ENCODE data around the gene DIDO1. TPM values are rescaled to one million over a fixed set of nuclear protein-coding genes. Genes with fewer than 3 reads are reported as not detected.

Gene DIDO1
- total RNA-seq, 2 experiments from 2014 or later = 51.9 to 54.3 TPM

DNA sequence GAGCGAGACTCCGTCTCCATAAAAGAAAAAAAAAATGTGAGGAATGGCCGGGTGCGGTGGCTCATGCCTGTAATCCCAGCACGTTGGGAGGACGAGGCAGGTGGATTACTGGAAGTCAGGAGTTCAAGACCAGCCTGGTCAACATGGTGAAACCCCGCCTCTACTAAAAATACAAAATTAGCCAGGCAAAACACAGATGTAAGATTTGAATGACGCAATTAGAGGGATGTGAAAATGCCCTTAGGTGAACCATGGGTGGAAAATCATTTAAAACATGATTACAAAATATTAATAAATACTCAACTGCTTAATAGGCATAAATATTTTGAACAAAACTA is 88.5 kb downstream of the DIDO1 start:
- H3K4me3 ChIP-seq (ENCODE audit: low read length) = no peak overlapping the region
- no peak overlapping the region for H3K27ac ChIP-seq (ENCODE audit: low read depth in 1 of 2, low read length in 2 of 2)
- CTCF ChIA-PET = no interaction called here

GRCh38 chr20:62836967-62837490 is 89.3 kb downstream of the DIDO1 start:
- peaks cover 4% of the 10 kb centered on the region for H3K4me1 ChIP-seq (ENCODE audit: insufficient read depth, low read length)
- no peaks in the 10 kb centered on the region for H3K36me3 ChIP-seq (ENCODE audit: insufficient read depth, low read length)
- H3K27ac ChIP-seq (ENCODE audit: low read depth in 1 of 2, low read length in 2 of 2) = no peak overlapping the region
- no peak overlapping the region for H3K4me3 Mint-ChIP-seq
- DNase-seq = no peak
- no peak overlapping the region for H3K27ac Mint-ChIP-seq
- H3K27me3 Mint-ChIP-seq = no peaks in the 10 kb centered on the region
- no peaks in the 10 kb centered on the region for H3K27me3 ChIP-seq (ENCODE audit: control insufficient read depth in 1 of 2, insufficient read depth in 2 of 2, low read length in 2 of 2)
- ChIA-PET POLR2A (no interaction called here), CTCF (no interaction called here)
- H3K4me1 Mint-ChIP-seq (ENCODE audit: low read depth) = peaks cover 9% of the 10 kb centered on the region
- no peak for ATAC-seq (ENCODE audit: poor library complexity)
- H3K36me3 Mint-ChIP-seq (ENCODE audit: low read depth) = no peaks in the 10 kb centered on the region
- intact Hi-C loops (cut with DNase I, micrococcal nuclease) = no loop called here
- no peak for TF ChIP-seq CTCF (IDR thresholded peaks at IDR 0.05)
- H3K4me3 ChIP-seq (ENCODE audit: low read length) = no peak overlapping the region
- H3K9me3 ChIP-seq (ENCODE audit: control insufficient read depth in 1 of 2, insufficient read depth in 1 of 2, low read length in 2 of 2) = no peaks in the 10 kb centered on the region
- no peaks in the 10 kb centered on the region for H3K9me3 Mint-ChIP-seq

More for the DNA sequence above, 88.5 kb downstream of the DIDO1 start:
- no peak overlapping the region for H3K4me3 Mint-ChIP-seq
- H3K27me3 Mint-ChIP-seq = no peaks in the 10 kb centered on the region
- ATAC-seq (ENCODE audit: poor library complexity) = no peak
- TF ChIP-seq CTCF (IDR thresholded peaks at IDR 0.05) = no peak
- Histone ChIP-seq H3K27me3 (ENCODE audit: control insufficient read depth in 1 of 2, insufficient read depth in 2 of 2, low read length in 2 of 2) (no peaks in the 10 kb centered on the region), H3K4me1 (ENCODE audit: insufficient read depth, low read length) (no peaks in the 10 kb centered on the region), H3K36me3 (ENCODE audit: insufficient read depth, low read length) (no peaks in the 10 kb centered on the region), H3K9me3 (ENCODE audit: control insufficient read depth in 1 of 2, insufficient read depth in 1 of 2, low read length in 2 of 2) (no peaks in the 10 kb centered on the region)
- no peak for DNase-seq
- no peaks in the 10 kb centered on the region for H3K9me3 Mint-ChIP-seq
- no peaks in the 10 kb centered on the region for H3K36me3 Mint-ChIP-seq (ENCODE audit: low read depth)
- intact Hi-C loops (cut with DNase I, micrococcal nuclease) = no loop called here
- POLR2A ChIA-PET = no interaction called here
- no peak overlapping the region for H3K27ac Mint-ChIP-seq
- H3K4me1 Mint-ChIP-seq (ENCODE audit: low read depth) = peaks cover 2% of the 10 kb centered on the region

- H3K4me3 ChIP-seq (ENCODE audit: low read length) = no peak overlapping the region
- no peak for TF ChIP-seq CTCF (IDR thresholded peaks at IDR 0.05)
- DNase-seq (no peak), ATAC-seq (ENCODE audit: poor library complexity) (no peak)
- no peaks in the 10 kb centered on the region for H3K27me3 ChIP-seq (ENCODE audit: control insufficient read depth in 1 of 2, insufficient read depth in 2 of 2, low read length in 2 of 2)
- ChIA-PET CTCF (interaction anchor here (0.6 kb wide), 1 partner anchor 27 kb away, joined by 4 read pairs; no protein-coding TSS in a partner anchor), POLR2A (no interaction called here)
- H3K4me3 Mint-ChIP-seq = no peak overlapping the region
- no peaks in the 10 kb centered on the region for H3K36me3 Mint-ChIP-seq (ENCODE audit: low read depth)
- H3K36me3 ChIP-seq (ENCODE audit: insufficient read depth, low read length) = no peaks in the 10 kb centered on the region
- H3K4me1 ChIP-seq (ENCODE audit: insufficient read depth, low read length) = peaks cover 8% of the 10 kb centered on the region
- H3K27ac Mint-ChIP-seq = no peak overlapping the region
- H3K9me3 ChIP-seq (ENCODE audit: control insufficient read depth in 1 of 2, insufficient read depth in 1 of 2, low read length in 2 of 2) = no peaks in the 10 kb centered on the region
- H3K9me3 Mint-ChIP-seq = no peaks in the 10 kb centered on the region
- no peak overlapping the region for H3K27ac ChIP-seq (ENCODE audit: low read depth in 1 of 2, low read length in 2 of 2)
- H3K27me3 Mint-ChIP-seq = no peaks in the 10 kb centered on the region
- intact Hi-C loops (cut with DNase I, micrococcal nuclease) = no loop called here
- peaks cover 14% of the 10 kb centered on the region for H3K4me1 Mint-ChIP-seq (ENCODE audit: low read depth)
Measured at GRCh38 chr20:62835931-62836861, 90.1 kb downstream of the DIDO1 start.
